Hematopoietic multipotent progenitor cell treated with erythropoietin and hydrocortisone succinate and interleukin-3 and kit ligand, for 8 days (in vitro differentiated cells): ENCODE results near the gene KIF13A.
"Not testable (repeated sequence)": the region's sequence is repeated elsewhere in the genome, so short reads cannot be mapped to it uniquely, and the experiment has no call there.

Source experiments
- DNase-seq: peaks from one replicate; pipeline ENCODE4 v3.0.0-alpha.2; 2015

The KIF13A gene

DNA sequence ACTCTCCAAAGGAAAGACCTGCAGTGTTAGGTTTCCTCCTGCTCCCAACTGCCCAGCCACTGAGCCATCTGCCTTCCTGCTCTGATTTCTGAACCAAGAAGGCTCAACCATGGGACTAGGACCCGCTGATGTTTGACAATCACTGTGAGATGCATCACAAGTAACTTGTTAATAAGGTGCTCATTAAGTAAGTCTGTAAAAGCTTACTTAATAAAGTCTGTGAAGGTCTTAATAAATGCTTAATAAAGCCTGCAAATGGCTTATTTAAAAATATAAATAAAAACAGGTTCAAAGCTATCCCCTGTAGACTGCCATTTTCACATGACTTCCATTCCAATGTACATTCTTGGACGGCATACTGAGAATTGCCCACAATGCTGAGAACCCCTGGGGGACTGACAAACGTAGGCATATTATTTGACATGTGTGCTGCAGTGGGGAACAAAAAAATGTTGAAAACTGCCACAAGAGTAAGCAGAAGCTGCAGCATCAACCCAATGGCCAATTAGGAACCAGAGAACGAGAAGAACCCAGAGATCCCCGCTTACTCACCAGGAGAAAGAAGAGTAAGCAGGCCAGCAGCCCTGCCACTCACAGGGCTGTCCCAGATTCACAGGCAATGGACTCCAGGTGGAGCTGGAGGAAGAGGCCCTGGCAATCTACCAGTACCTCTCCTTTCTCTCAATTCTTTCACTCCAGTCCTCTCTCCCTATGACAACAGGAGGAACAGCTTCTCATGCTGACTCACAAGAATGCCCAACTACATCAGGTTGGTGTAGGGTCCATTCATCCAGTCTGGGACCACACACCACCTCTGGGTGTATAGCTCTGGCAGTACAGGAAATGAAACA, 19.5 kb downstream of the KIF13A start:
- no peak for DNase-seq

DNA sequence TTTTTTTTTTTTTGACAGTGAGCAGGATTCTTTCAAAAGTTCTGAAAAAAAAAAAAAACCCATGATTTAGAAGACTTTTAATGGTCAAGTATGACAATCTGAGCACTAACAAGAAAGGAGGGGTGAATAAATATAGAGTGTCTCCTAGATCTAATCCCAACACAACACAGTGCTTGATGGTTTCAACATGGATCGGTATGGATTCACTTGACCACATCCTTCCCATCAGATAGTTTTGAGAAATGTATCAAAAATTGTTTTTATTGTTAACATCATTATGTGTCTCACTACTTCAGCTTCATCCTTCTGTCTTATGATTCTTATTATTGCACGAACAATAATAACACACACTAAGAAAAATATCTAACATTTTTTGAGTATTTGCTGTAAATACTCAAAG, 21.0 kb downstream of the KIF13A start:
- DNase-seq: no peak

DNA sequence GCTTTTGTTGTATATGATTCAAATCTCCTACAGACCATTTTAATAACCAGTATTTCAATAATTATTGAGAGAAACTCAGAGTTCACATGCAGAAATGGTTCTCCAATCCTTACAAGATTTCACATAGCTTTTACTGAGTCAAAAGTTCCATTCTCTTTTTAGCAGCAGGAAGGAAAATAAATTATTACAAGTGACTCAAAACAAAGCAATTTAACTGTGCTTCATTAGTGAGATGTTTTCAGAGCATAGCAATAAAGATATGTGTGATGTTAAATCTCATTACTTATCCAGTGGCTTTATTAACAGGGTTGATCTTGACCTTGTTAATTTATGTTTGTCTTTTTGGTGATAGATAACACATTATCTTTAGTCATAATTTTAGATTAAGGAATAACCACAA, 22.0 kb downstream of the KIF13A start:
- no peak for DNase-seq

DNA sequence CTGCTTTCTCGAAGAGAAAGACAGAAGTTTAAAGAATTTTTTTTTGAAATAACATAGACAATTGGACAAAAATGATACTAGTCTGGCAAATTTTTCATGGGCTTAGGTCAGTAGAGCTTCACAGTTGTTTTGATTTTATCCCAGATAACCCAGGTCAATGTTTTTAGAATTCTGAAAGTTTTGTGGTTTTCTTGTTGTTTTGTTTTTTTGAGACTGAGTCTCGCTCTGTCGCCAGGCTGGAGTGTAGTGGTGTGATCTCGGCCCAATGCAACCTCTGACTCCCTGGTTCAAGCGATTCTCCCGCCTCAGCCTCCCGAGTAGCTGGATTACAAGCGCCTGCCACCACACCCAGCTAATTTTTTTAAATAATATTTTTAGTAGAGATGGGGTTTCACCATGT, 22.8 kb downstream of the KIF13A start:
- DNase-seq: no peak

DNA sequence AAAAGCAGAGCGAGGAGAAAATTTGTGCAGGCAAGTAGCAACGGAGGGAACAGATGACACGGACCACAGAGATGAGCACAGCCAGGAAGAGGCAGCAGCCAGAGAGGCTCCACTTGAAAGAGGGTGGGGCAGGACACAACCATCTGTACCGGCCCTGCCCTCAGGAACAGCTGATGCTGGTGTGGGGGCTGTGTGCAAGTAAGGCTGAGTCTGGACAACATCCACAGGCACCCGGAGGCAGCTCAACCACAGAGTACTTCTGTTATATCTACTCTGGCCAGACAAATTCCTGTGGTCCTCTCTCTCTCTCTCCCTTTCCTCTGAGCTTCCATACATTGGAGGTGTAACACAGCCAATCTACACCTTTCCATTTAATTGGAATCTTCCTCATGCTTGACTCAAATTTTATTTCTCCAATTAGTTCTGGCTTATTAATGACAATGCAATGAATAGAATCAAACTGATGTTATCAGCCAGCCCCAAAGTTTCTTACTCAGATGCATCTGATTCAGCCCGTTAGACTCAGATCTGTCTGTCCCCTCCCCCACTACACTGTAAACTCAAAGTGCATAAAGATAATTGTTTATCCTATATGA, 24.9 kb downstream of the KIF13A start:
- DNase-seq: peak; percentile 96

DNA sequence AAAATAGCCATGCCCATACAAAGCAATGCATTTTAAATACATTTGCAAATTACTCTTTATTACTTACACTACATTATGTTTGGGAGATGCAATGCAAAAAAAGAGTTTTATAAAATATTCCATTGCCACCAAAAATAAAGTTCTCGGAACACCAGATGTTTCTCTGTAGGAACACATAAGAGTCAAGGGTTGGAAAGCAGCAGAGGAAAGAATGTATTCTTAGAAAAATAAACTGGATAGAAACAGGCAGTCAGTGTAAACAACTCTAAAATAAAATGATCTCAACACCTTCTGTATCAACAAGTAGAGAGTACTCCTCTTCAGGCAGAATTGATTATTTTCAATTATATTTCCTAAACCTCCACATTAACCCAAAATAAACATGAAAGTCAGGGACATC, 28.1 kb downstream of the KIF13A start:
- no peak for DNase-seq

DNA sequence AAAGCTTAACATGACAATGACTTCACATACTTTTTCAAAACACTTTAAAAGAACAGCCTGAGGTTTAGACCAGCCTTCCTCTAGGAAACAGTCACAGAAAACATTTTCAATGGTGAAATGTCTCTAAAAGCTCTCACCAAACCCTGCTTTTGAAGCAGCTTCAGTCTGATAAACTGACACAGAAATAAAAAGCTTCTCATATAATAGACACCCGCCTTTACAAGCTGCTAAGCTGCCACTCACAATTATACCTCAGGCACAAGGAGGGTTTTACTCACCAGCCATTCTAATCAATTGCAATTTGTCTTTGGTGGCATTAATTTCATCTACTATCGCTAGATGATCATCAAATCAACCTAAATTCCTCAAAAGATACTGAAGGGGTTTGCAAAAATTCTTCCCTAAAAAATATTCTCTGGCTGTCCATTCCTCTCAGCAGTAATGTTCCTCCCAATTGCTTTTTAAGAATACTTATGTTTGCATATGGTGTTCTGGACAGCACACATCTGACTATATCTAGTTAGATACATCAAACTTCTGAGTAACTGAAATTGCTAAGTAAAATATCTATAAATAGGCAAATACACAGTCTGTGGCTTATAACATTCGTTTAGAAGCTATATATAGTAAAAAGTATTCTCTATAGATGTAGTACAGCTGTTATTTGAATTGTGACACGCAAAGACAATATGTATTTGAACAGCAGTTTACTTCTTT, 29.4 kb downstream of the KIF13A start:
- no peak for DNase-seq

DNA sequence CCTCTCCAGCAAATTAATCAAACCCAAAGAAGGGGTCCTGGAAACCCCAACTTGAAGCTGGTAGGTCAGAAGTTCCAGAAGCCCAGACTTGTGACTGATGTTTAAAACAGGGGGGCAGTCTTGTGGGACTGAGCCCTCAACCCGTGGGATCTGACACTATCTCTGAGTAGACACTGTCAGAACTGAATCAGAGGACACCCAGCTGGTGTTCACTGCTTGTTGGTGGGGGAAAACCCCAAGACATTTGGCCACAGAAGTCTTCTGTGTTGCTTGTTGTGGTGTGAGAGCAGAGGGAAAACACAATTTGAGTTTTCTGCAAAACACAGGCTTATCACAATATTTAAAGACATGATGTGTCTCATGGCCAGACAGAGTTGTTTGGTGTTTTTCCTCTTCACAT, 29.9 kb downstream of the KIF13A start:
- DNase-seq: peak; percentile 70

DNA sequence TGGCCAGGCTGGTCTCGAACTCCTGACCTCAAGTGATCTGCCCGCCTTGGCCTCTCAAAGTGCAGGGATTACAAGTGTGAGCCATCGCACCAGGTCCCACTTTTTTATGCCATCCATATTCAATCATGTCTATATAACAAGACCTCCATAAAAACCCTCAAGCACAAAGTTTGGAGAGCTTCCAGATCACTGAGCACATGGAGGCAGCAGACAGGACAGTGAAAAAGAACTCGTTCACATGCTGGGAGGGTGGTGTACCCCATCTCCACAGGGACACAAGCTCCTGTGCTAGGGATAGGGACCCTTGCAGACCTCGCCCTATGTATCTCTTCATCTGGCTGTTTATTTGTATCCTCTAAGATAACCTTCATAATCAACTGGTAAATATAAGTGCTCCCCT, 30.3 kb downstream of the KIF13A start:
- DNase-seq: peak; percentile 34

DNA sequence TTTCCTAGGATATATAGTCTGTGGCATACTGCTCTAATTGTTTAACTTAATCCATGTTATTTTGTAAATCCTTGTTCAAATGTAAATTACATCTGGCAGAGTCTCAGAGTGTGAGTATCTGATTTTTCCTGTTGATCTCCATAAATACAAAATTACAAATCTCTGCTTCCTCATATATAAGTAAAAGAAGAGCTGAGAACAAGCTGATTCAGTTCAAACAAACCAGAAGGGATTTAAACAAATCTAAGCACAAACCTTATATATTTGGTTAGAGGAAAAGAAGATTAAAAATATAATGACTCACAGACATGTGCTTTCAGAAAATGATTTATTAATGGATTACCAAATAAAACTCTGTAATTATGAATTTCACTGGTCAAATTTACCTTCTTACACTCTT, 37.3 kb downstream of the KIF13A start:
- DNase-seq: no peak

DNA sequence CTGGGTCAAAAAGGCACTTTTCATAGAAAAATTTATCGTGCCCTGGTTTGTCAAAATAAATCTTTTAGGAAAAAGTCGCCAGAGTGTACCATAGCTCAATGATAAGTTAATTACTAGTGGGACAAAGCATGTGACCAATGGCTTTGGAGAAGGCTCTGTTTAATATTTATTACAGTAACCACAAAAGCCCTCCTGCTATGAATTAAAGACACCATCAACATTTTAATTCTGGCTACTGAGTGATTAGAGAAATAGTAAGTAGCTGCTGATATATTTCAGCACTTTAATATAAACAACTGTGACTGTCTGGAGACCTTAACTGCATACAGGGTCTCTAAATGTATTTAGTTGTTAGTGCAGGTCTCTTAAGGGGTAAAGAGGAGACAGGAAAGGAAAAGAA, 38.3 kb downstream of the KIF13A start:
- DNase-seq: no peak

DNA sequence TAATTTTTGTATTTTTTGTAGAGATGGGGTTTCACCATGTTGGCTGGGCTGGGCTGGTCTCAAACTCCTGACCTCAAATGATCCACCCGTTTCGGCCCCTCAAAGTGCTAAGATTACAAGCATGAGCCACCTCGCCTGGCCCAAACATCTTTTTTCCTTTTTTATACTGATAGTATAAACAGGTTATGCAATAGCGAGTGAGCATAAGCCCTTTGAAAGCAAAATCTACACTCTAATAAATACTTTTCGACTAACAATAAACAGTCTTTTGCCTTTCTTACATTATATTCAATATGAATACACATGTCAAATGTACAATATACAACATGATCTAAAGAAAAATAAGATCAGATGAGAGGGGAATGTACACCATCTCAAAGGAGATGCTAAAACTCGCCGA, 38.7 kb downstream of the KIF13A start:
- DNase-seq: no peak

DNA sequence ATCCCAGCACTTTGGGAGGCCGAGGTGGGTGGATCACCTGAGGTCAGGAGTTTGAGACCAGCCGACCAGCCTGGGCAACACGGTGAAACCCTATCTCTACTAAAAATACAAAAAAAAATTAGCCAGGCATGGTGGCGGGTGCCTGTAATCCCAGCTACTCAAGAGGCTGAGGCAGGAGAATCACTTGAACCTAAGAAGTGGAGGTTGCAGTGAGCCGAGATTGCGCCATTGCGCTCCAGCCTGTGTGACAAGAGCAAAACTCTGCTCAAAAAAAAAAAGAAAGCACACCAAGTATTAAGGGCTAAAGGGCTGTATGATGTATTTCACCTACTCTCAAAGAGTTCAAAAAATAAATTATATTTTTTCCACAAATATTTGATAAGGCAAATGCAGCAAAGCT, 39.9 kb downstream of the KIF13A start:
- not testable (repeated sequence) for DNase-seq

DNA sequence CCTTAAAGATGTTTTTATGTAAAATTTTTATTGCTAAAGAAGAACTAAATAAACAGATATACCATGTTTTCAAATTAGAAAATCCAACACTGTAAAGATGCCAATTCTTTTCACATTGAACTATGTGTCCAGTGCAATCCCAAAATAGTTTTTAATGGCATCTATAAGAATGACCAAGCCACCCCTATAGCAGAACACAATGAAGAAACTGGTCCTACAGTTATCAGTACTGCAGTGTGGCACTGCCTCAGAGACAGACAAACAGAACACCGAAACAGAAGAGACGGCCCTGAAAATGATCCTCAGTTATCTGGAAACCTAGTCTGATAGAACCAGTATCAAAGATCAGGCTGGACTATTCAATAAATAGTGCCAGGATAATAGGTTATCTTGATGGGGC, 41.9 kb downstream of the KIF13A start:
- no peak for DNase-seq

DNA sequence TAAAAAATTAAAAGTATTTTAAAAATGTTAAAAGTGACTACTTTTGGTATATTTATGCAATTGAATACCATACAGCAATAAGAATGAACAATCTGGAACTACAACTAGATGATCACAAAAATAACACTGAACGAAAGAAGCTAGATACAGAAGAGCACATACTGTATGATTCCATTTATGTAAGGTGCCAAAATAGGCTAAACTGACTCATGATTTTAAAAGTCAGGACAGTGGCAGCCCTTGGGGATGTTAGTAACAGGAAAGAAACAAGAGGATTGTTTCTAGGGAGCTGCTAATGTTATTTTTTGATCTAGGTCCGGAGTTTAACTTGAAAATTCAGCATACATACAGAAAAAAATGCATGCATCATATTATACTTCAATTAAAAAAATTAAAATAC, 42.3 kb downstream of the KIF13A start:
- no peak for DNase-seq

DNA sequence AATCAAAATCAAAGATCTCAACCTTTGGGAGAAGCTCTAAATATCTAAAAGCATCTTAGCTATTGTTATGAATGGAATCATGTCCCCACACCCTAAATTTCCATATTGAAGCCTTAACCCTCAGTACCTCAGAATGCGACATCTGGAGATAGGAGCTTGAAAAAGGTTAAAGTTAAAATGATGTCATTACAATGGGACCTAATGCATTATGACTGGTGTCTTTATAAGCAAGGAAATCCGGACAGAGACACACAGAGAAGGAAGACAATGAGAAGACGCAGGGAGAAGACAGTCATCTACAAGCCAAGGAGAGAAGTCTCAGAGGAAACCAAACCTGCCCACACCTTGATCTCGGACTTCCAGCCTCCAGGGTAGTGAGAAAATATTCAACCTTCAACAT, 46.1 kb downstream of the KIF13A start:
- no peak for DNase-seq

DNA sequence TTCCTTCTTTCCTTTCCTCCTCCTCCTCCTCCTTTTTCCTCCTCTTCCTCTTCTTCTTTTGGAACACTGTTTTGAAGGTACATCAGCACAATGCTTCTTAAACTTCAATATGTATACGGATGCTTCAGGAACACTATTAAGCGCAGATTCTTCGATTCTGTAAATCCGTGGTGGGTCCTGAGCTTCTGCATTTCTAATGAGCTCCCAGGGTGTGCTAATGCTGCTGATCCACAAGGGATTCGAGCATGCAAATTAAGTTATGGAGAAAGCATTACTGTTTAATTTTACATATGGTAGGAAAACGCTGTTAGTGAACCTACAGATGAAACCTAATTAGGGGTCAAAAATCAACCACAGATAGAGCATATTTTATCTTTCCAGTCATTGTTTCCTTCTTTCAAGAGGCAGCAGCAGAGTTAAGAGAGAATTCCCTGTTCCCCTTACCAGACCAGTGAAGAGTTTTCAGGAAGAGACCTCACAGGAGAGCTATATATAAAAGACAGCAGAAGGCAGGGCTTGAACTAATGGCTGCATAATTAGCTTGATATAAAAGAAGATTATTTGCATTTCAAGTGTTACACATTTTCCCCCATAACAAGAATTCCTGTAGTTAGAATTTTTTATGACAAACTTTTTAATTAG, 47.2 kb downstream of the KIF13A start:
- no peak for DNase-seq

DNA sequence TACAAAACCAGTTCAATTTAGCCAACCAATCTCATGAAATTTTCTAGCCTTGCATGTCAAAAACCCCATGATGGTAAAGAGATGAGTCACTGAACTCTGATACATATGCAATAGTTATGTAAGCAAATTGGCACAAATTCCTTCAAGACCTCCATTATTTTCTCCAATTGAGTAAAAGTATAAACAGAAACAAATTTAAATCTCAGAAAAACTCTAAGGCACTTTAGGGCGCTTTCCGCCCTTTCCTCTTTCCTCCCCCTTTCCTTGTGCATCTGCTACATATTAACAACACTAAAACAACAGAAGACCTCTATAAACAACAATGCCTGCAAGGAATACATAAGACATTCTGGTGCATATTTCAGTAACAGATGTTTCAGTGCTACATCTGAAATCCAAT, 48.5 kb downstream of the KIF13A start:
- no peak for DNase-seq

DNA sequence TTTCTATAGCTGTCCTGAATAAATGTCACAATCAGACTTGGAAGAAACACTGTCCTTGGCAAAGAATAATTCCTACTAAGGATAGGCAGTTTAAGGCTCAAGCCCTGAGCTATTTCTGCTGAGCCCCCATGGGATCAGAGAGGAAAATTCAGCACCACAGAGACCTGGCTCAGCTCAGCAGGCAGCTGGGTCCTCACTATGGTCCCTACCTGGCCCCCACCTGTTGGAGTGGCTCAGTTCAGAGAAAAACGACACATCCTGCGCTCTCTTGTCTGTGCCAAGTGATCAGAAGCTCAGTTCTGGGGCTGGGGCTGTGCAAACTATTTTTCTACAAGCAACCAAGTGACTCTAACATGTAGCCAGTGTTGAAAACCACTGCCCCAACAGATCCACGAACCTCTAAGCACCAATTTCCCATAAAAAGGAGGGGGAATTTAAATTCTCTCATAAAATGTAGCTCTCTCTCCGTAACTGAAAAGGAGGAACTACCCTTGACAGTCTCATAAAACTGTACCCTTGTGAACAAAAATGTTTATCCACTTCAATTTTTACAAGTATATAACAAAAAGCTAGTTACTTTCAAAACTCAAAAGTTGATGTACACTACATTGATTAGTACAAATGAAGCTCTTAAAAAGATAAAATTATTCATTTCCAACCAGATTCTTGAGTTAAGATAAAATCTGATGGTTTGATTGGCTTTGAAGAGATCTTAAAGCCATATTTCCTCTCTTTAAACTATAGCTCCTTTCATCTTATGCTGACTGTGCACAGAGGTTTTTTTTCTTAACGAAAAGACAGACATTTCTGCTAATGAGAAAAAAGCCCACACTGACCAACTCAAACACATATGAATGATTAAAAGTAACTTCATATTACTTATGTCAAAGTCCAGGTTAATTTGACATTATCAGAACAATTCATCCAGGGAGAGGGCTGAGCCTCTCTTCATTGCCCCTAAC, 52.0 kb downstream of the KIF13A start:
- DNase-seq: no peak

DNA sequence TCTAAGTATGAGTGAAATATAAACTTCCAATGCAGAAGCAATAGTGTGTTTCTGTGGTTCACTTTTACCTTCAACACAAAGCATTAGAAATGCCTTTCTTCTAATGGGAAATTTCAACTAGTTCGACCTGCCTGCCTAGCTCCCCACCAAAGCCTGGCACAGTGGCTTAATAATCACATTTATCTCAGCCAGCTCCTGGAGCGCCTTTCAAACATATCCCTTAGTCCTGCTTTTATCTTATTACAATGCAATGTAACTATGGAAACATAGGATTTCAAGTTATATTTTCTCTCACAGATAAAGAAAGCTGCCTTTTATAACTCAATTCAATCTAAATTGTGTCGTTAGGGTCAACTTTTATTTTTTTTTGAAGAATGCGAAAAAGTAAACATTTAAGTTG, 53.7 kb downstream of the KIF13A start:
- no peak for DNase-seq

DNA sequence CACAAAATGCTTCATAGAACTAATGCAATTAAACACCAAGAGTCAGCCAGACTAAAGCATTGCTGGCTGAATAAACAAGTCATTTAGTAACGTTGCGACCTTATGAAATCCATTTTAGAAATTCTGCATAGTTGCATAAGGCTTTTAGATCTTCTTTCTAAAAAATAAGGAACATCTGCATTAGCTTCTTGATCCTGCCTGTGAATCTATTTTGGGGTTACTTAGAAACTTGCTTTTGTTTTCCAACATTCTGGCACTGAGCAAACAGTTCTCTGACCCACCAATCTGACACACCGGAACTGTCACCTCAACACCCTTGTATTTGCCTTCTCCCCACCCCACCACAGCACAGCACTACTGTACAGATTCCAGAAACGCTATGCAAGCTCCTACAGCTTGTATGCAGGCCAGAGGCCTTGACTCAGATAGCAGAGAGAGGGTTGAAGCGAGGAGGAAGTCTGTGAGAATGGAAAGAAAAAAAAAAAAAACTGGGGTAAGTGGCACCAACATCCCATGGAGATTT, 55.0 kb downstream of the KIF13A start:
- peak; percentile 39 for DNase-seq

DNA sequence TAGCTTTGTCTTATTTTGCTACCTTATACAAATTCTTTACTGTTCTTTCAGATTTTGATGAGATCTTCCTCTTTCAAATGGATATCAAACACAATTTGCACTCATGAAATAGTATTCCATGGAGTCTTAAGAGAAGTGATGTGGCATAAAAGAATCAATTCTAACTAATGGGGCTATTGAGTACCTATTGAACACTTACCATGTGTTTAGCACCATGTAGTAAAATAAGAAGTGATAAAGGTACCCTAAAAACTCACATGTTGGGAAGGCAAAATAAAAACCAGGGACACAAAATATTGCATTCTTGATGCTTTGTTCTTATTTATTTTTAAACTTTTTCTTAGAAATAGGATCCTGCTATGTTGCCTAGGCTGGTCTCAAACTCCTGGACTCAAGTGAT, 56.2 kb downstream of the KIF13A start:
- DNase-seq: no peak
